Measurements from ENCODE around the gene RNF138. TPM values are rescaled to one million over a fixed set of nuclear protein-coding genes. Genes with fewer than 3 reads are reported as not detected.

RNF138 gene
- total RNA-seq, 6 donors from 2014 or later: 17.8 to 34.5 (median 25.5) TPM

GRCh38 chr18:32095192-32095899 lies 3.7 kb downstream of the RNF138 start:
- peaks cover 23 to 30% (median 25%) of the 10 kb centered on the region in 4 donors for H3K4me1 ChIP-seq
- H3K27me3 ChIP-seq: no peaks in the 10 kb centered on the region
- 85 to 87% methylated on average over 7 of the region's 7 CpGs for WGBS, 2 donors
- ATAC-seq (ENCODE audit: low FRiP score in 2 of 2) (no peak), DNase-seq (no peak)
- TF ChIP-seq POLR2AphosphoS5 (IDR thresholded peaks at IDR 0.05) (no peak), EP300 (IDR thresholded peaks at IDR 0.05) (no peak), POLR2A (IDR thresholded peaks at IDR 0.05) (no peak), CTCF (IDR thresholded peaks at IDR 0.05) (no peak)
- no peaks in the 10 kb centered on the region for H3K36me3 ChIP-seq
- H3K27ac ChIP-seq: peak overlapping the region in 1 of 4 donors; percentile 3
- no peak overlapping the region for H3K4me3 ChIP-seq
- H3K9me3 ChIP-seq: no peaks in the 10 kb centered on the region

GRCh38 chr18:32095900-32096229 lies 4.2 kb downstream of the RNF138 start:
- no peak overlapping the region for H3K4me3 ChIP-seq
- WGBS, 2 donors: 66 to 67% methylated on average over 4 of the region's 4 CpGs

GRCh38 chr18:32096946-32097345 lies 5.3 kb downstream of the RNF138 start:
- H3K27me3 ChIP-seq: no peaks in the 10 kb centered on the region
- ATAC-seq (ENCODE audit: low FRiP score in 2 of 2): no peak
- H3K9me3 ChIP-seq: no peaks in the 10 kb centered on the region
- DNase-seq: no peak
- peaks cover 19 to 25% (median 24%) of the 10 kb centered on the region in 4 donors for H3K4me1 ChIP-seq
- H3K36me3 ChIP-seq: no peaks in the 10 kb centered on the region
- 72 to 78% methylated on average over 2 of the region's 2 CpGs for whole genome bisulfite sequencing, 2 donors
- no peak overlapping the region for H3K4me3 ChIP-seq
- no peak for TF ChIP-seq POLR2AphosphoS5 (IDR thresholded peaks at IDR 0.05)
- TF ChIP-seq CTCF (IDR thresholded peaks at IDR 0.05): no peak
- TF ChIP-seq POLR2A (IDR thresholded peaks at IDR 0.05): no peak
- no peak for TF ChIP-seq EP300 (IDR thresholded peaks at IDR 0.05)
- H3K27ac ChIP-seq: no peak overlapping the region

More at GRCh38 chr18:32095900-32096229, 4.2 kb downstream of the RNF138 start:
- Histone ChIP-seq H3K9me3 (no peaks in the 10 kb centered on the region), H3K4me1 (peaks cover 23 to 30% (median 25%) of the 10 kb centered on the region in 4 donors), H3K27ac (no peak overlapping the region), H3K36me3 (no peaks in the 10 kb centered on the region), H3K27me3 (no peaks in the 10 kb centered on the region)
- ATAC-seq (ENCODE audit: low FRiP score in 2 of 2) (no peak), DNase-seq (no peak)
- TF ChIP-seq EP300 (IDR thresholded peaks at IDR 0.05) (no peak), CTCF (IDR thresholded peaks at IDR 0.05) (no peak), POLR2A (IDR thresholded peaks at IDR 0.05) (no peak), POLR2AphosphoS5 (IDR thresholded peaks at IDR 0.05) (no peak)

- TF ChIP-seq CTCF (IDR thresholded peaks at IDR 0.05) (no peak), EP300 (IDR thresholded peaks at IDR 0.05) (no peak), POLR2A (IDR thresholded peaks at IDR 0.05) (no peak), POLR2AphosphoS5 (IDR thresholded peaks at IDR 0.05) (no peak)
- 76 to 83% methylated on average over 2 of the region's 2 CpGs for WGBS, 2 donors
These were observed 12.8 kb downstream of the RNF138 start for GRCh38 chr18:32104516-32104915.

GRCh38 chr18:32110005-32110404 lies 18.3 kb downstream of the RNF138 start:
- Histone ChIP-seq H3K4me3 (no peak overlapping the region), H3K4me1 (peaks cover 0 to 4% (median 0%) of the 10 kb centered on the region in 4 donors), H3K36me3 (peaks cover 0 to 22% (median 2%) of the 10 kb centered on the region in 4 donors), H3K27me3 (no peaks in the 10 kb centered on the region), H3K27ac (peak overlapping the region in 1 of 4 donors; percentile 50), H3K9me3 (no peaks in the 10 kb centered on the region)
- no peak for TF ChIP-seq CTCF (IDR thresholded peaks at IDR 0.05)
- TF ChIP-seq POLR2AphosphoS5 (IDR thresholded peaks at IDR 0.05): no peak
- TF ChIP-seq EP300 (IDR thresholded peaks at IDR 0.05): no peak
- no peak for TF ChIP-seq POLR2A (IDR thresholded peaks at IDR 0.05)
- 97% methylated on average over 3 of the region's 3 CpGs for WGBS, 2 donors
- DNase-seq (no peak), ATAC-seq (ENCODE audit: low FRiP score in 2 of 2) (no peak)

More at GRCh38 chr18:32104516-32104915, 12.8 kb downstream of the RNF138 start:
- Histone ChIP-seq H3K36me3 (peaks cover 0 to 7% (median 0%) of the 10 kb centered on the region in 4 donors), H3K4me1 (peaks cover 0 to 4% (median 0%) of the 10 kb centered on the region in 4 donors), H3K27me3 (no peaks in the 10 kb centered on the region), H3K9me3 (no peaks in the 10 kb centered on the region), H3K4me3 (no peak overlapping the region), H3K27ac (no peak overlapping the region)
- ATAC-seq (ENCODE audit: low FRiP score in 2 of 2): no peak
- no peak for DNase-seq

Measured in upper lobe of left lung (tissue), 6 donors.